ENCODE data around the gene SGO2. TPM values are rescaled to one million over a fixed set of nuclear protein-coding genes. Genes with fewer than 3 reads are reported as not detected.

SGO2 gene
- total and polyA plus RNA-seq, 9 of the 15 experiments (the other 6 are each of a cell fraction or from before 2014, with no cell fraction given): 14.5 to 25.9 (median 16.6) TPM

DNA sequence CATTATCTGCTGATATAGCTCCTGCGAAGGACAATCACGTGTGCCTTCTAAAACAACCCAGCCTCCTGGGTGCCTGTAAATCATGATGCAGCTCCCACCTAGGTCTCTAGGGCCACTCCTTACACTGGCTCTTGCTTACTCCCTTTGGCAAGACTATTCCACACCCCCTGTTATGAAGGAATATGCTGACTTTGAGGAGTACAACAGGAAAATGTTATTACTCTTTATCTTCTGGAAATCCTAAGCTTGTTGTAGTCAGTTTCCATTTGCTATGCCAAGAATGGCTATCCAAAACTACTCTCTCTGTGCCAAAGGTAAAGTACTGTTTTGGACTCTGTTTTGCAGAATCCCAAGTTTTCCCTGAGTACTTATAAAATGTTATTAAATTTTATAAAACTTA lies 7.7 kb downstream of the SGO2 start (continued):
- TF ChIP-seq, protein P1, sequence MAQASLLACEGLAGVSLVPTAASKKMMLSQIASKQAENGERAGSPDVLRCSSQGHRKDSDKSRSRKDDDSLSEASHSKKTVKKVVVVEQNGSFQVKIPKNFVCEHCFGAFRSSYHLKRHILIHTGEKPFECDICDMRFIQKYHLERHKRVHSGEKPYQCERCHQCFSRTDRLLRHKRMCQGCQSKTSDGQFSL (CRISPR knock-in tag; IDR thresholded peaks at IDR 0.05): no peak
- TF ChIP-seq, protein P1 (tag; IDR thresholded peaks at IDR 0.05): no peak
- TF ChIP-seq FOXK1 (CRISPR knock-in tag; IDR thresholded peaks at IDR 0.05; ENCODE audit: borderline replicate concordance) (no peak), CEBPB (tag; IDR thresholded peaks at IDR 0.05) (no peak)

DNA sequence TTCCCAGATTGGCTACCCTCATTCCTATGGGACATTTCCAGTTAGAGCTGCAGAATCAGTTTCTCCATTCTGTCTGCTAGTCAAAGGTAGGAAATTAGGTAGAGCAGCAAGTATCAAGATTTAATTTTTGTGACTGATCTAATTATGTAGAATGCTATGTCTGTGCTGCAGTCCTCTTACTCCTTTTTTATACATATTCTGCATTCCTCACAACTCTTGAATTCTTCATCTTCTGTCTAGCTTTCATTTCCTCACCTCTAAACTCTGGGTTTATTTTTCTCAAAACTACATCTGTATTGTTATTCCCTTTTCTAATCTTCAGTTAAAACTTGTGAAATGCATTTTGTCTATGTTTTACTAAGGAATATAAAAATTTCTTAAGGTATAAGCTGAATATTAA lies 8.6 kb downstream of the SGO2 start:
- Histone ChIP-seq H2AFZ (ENCODE audit: low read depth, low read length) (no peak overlapping the region), H4K20me1 (replicated peaks; ENCODE audit: control insufficient read depth, insufficient read depth, low read length) (no peaks in the 10 kb centered on the region), H3K4me1 (replicated peaks in 1 of 2; ENCODE audit: control insufficient read depth in 2 of 2, insufficient read depth in 2 of 2, low read length in 2 of 2) (no peaks in the 10 kb centered on the region; a peak in 1 of 5 replicates), H3K27ac (ENCODE audit: extremely low read depth, low read depth, low read length) (no peak overlapping the region), H3K9me1 (ENCODE audit: control insufficient read depth, insufficient read depth, low read length) (no peaks in the 10 kb centered on the region), H3K4me3 (no peak overlapping the region), H3K4me2 (ENCODE audit: insufficient read depth, low read length) (no peak overlapping the region), H3K27me3 (ENCODE audit: control insufficient read depth in 2 of 2, insufficient read depth in 2 of 2, low read length in 2 of 2) (no peaks in the 10 kb centered on the region), H3K79me2 (ENCODE audit: control insufficient read depth, insufficient read depth, low read length) (peaks cover 19% of the 10 kb centered on the region; the same call in 2 of the 3 replicates), H3K36me3 (ENCODE audit: control insufficient read depth, insufficient read depth, low read length) (peaks cover 42% of the 10 kb centered on the region; the same call in 2 of the 3 replicates), H3K9me3 (replicated peaks; ENCODE audit: control insufficient read depth, insufficient read depth, low read depth, low read length) (no peaks in the 10 kb centered on the region), H3K9ac (ENCODE audit: insufficient read depth in 1 of 2, low read depth in 2 of 2, low read length in 2 of 2) (no peak overlapping the region)
- intact Hi-C loops (cut with micrococcal nuclease) (no loop called here), in situ Hi-C loops (cut with MboI) (no loop called here)
- ATAC-seq: no peak
- ChIA-PET CTCF (ENCODE audit: low intra/inter-chr PET ratio) (no interaction called here), POLR2A (interaction anchor here (1.6 kb wide), 1 partner anchor 9 kb away, joined by 5 read pairs; the partner anchor contains the start of gene SGO2)
- DNase-seq (ENCODE audit: extremely low read depth in 1 of 4, low spot score in 3 of 4): no peak
- no TSS peak for BruUV-seq (replicated peaks)
- no peak for FAIRE-seq
- TF ChIP-seq ZNF785 (CRISPR knock-in tag; IDR thresholded peaks at IDR 0.05) (no peak), SMARCE1 (IDR thresholded peaks at IDR 0.05) (no peak), ZNF3 (CRISPR knock-in tag; IDR thresholded peaks at IDR 0.05) (no peak), ZNF23 (CRISPR knock-in tag; IDR thresholded peaks at IDR 0.05) (no peak), TGIF2 (CRISPR knock-in tag; IDR thresholded peaks at IDR 0.05) (no peak), NCOA1 (IDR thresholded peaks at IDR 0.05; ENCODE audit: low read depth) (no peak), ZNF384 (IDR thresholded peaks at IDR 0.05; ENCODE audit: low read depth, low read length) (no peak), NR2F6 (CRISPR knock-in tag; IDR thresholded peaks at IDR 0.05) (no peak)
- TF ChIP-seq, protein P2, sequence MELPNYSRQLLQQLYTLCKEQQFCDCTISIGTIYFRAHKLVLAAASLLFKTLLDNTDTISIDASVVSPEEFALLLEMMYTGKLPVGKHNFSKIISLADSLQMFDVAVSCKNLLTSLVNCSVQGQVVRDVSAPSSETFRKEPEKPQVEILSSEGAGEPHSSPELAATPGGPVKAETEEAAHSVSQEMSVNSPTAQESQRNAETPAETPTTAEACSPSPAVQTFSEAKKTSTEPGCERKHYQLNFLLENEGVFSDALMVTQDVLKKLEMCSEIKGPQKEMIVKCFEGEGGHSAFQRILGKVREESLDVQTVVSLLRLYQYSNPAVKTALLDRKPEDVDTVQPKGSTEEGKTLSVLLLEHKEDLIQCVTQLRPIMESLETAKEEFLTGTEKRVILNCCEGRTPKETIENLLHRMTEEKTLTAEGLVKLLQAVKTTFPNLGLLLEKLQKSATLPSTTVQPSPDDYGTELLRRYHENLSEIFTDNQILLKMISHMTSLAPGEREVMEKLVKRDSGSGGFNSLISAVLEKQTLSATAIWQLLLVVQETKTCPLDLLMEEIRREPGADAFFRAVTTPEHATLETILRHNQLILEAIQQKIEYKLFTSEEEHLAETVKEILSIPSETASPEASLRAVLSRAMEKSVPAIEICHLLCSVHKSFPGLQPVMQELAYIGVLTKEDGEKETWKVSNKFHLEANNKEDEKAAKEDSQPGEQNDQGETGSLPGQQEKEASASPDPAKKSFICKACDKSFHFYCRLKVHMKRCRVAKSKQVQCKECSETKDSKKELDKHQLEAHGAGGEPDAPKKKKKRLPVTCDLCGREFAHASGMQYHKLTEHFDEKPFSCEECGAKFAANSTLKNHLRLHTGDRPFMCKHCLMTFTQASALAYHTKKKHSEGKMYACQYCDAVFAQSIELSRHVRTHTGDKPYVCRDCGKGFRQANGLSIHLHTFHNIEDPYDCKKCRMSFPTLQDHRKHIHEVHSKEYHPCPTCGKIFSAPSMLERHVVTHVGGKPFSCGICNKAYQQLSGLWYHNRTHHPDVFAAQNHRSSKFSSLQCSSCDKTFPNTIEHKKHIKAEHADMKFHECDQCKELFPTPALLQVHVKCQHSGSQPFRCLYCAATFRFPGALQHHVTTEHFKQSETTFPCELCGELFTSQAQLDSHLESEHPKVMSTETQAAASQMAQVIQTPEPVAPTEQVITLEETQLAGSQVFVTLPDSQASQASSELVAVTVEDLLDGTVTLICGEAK (IDR thresholded peaks at IDR 0.05): no peak
- TF ChIP-seq, protein P2 (CRISPR knock-in tag; IDR thresholded peaks at IDR 0.05): no peak

Data from K562 (cell line).